Gastrocnemius medialis (tissue), 4 donors: ENCODE data around the gene PHC3. TPM values are rescaled to one million over a fixed set of nuclear protein-coding genes. Genes with fewer than 3 reads are reported as not detected.

Experiments
- ATAC-seq, 2 donors: fragments of 150-250 bp; one replicate each; pipeline ENCODE4 v1.9.1; 2016
- DNase-seq, 2 donors: peaks; one replicate each; pipeline ENCODE4 v3.0.0-alpha.2; 2019
- H3K27ac ChIP-seq, 4 donors: fragments of 200-600 bp; sonication (generic); 1 replicate in 1 of 4; 2 replicates in 3 of 4; pipeline ENCODE4 v1.5.1; 2016 to 2018; ENCODE audit warnings: mild to moderate bottlenecking in 2 of 4, moderate library complexity in 1 of 4
- H3K27me3 ChIP-seq, 3 donors: fragments of 200-600 bp; sonication (generic) in 2 of 3; 1 replicate in 1 of 3; 2 replicates in 2 of 3; pipeline versions ENCODE4 v1.5.1 to v1.6.0; 2016 to 2019; ENCODE audit warnings: mild to moderate bottlenecking in 1 of 3, moderate library complexity in 1 of 3
- H3K36me3 ChIP-seq, 2 donors: fragments of 200-600 bp; sonication (generic) in 1 of 2; one replicate each; pipeline ENCODE4 v1.5.1; 2017 to 2018
- H3K4me1 ChIP-seq, 2 donors: fragments of 200-600 bp; sonication (generic) in 1 of 2; one replicate each; pipeline ENCODE4 v1.5.1; 2016 to 2017; ENCODE audit warnings: mild to moderate bottlenecking in 2 of 2
- H3K4me3 ChIP-seq, 4 donors: fragments of 200-600 bp; sonication (generic) in 3 of 4; 1 replicate in 1 of 4; 2 replicates in 3 of 4; pipeline ENCODE4 v1.5.1; 2016 to 2019; ENCODE audit warnings: mild to moderate bottlenecking in 2 of 4
- H3K9me3 ChIP-seq, 3 donors: fragments of 200-600 bp; sonication (generic) in 2 of 3; 1 replicate in 1 of 3; 2 replicates in 2 of 3; pipeline ENCODE4 v1.5.1; 2016 to 2019
- POLR2A ChIP-seq, 2 donors: fragments of 450-650 bp; IDR thresholded peaks; one replicate each; pipeline ENCODE4 v1.6.1; 2017; ENCODE audit warnings: antibody characterized with exemption in 2 of 2, mild to moderate bottlenecking in 2 of 2, moderate library complexity in 2 of 2
- in situ Hi-C, 4 donors: fragments of 200-750 bp; cut with MboI; loops; one replicate each; pipeline versions ENCODE4 v1.15.0 to v1.8.0; 2017; ENCODE audit warnings: low sequenced_read_pairs in 4 of 4
- intact Hi-C: fragments of 100-400 bp; cut with DNase I; formaldehyde crosslinking; loops from one replicate; pipeline ENCODE4 v1.15.1; 2023; ENCODE audit warnings: low total_unique reads
- total RNA-seq, 4 donors: library from RNA; depleted of rRNA; stranded (reverse); fragments of >200 nt; gene quantifications; one replicate each; pipeline versions ENCODE4 v1.1.0 to v1.2.3, GENCODE V29; 2016
- TF ChIP-seq, protein P1 (sequence below), 5 experiments: fragments of 450-650 bp in 3 of 5; fragments of 200-600 bp in 2 of 5; sonication (generic) in 2 of 5; IDR thresholded peaks in 4 of 5; conservative IDR thresholded peaks in 1 of 5; 1 replicate in 4 of 5; 2 replicates in 1 of 5; pipeline ENCODE4 v1.5.1; 2016 to 2019; ENCODE audit warnings: antibody characterized with exemption in 5 of 5, mild to moderate bottlenecking in 3 of 5, moderate library complexity in 3 of 5

The PHC3 gene
- total RNA-seq, 4 donors from 2014 or later: 25.4 to 37.0 (median 32.4) TPM

DNA sequence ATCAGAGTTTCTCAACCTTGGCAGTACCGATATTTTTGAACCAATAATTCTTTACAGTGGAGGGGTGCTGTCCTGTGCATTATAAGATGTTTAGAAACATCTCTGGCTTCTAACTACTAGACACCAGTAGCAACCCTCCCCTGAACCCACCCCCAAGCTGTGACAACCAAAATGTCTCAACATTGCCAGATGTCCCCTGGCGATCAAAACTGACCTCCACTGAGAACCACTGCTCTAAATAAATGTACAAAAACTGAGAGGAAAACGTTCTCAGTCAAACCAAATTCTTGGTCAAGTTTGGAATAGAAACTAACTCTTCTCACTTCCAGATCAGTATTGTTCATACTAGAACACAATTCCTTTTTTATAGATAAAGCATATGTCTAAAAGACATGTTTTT, 85.2 kb downstream of the PHC3 start:
- intact Hi-C loops (no loop called here), in situ Hi-C loops (no loop called here)
- Histone ChIP-seq H3K9me3 (no peaks in the 10 kb centered on the region), H3K4me1 (no peaks in the 10 kb centered on the region), H3K36me3 (peaks cover 0 to 61% of the 10 kb centered on the region in 2 donors), H3K4me3 (no peak overlapping the region), H3K27ac (no peak overlapping the region), H3K27me3 (no peaks in the 10 kb centered on the region)
- ATAC-seq: no peak
- no peak for DNase-seq
- TF ChIP-seq, protein P1, sequence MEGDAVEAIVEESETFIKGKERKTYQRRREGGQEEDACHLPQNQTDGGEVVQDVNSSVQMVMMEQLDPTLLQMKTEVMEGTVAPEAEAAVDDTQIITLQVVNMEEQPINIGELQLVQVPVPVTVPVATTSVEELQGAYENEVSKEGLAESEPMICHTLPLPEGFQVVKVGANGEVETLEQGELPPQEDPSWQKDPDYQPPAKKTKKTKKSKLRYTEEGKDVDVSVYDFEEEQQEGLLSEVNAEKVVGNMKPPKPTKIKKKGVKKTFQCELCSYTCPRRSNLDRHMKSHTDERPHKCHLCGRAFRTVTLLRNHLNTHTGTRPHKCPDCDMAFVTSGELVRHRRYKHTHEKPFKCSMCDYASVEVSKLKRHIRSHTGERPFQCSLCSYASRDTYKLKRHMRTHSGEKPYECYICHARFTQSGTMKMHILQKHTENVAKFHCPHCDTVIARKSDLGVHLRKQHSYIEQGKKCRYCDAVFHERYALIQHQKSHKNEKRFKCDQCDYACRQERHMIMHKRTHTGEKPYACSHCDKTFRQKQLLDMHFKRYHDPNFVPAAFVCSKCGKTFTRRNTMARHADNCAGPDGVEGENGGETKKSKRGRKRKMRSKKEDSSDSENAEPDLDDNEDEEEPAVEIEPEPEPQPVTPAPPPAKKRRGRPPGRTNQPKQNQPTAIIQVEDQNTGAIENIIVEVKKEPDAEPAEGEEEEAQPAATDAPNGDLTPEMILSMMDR (IDR thresholded peaks at IDR 0.05 in 4 of 5, conservative IDR thresholded peaks at IDR 0.05 in 1 of 5): no peak
- no peak for TF ChIP-seq POLR2A (IDR thresholded peaks at IDR 0.05)

DNA sequence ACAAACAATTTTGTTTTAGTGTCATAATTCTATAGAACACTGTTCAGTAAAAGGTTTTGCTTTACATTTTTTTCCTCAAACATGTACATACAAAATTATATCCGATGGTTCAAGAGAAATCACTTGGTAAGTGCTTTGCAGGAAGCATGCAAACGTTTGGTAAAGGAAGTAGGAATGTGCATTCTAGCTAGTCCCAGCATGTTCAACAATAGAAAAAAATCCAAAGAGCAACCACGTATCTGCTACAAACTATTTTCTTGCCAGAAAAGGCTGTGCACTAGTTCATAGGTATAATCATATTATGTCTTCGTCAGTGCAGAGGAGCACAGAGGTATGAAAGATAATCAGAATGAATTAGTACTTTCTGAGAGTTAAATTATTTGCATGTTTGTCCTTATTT, 85.8 kb downstream of the PHC3 start:
- Histone ChIP-seq H3K4me1 (no peaks in the 10 kb centered on the region), H3K27me3 (no peaks in the 10 kb centered on the region), H3K36me3 (peaks cover 0 to 55% of the 10 kb centered on the region in 2 donors), H3K27ac (no peak overlapping the region), H3K4me3 (no peak overlapping the region), H3K9me3 (no peaks in the 10 kb centered on the region)
- TF ChIP-seq, protein P1 (IDR thresholded peaks at IDR 0.05 in 4 of 5, conservative IDR thresholded peaks at IDR 0.05 in 1 of 5): no peak
- TF ChIP-seq POLR2A (IDR thresholded peaks at IDR 0.05): no peak
- DNase-seq (no peak), ATAC-seq (no peak)
- in situ Hi-C loops: no loop called here
- intact Hi-C loops: no loop called here

DNA sequence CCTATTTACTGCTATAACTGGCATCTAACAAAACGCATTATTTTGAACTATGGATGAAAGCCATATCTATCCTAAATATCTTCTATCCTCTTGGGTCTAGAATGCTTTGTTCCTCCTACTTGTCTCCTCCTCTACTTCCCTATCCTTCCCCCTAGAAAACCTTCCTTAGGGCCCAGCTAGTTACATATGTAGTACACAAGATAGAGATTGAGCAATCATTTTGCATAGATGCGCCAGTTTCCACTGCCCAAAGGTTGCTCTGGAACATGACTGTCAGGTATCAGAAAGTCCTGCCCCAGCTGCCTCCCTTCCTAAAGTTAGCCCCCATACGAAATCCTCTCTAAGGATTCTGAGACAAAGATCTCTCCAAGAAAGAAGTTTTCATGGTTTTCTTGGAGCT, 88.6 kb downstream of the PHC3 start:
- intact Hi-C loops (no loop called here), in situ Hi-C loops (no loop called here)
- TF ChIP-seq, protein P1 (IDR thresholded peaks at IDR 0.05 in 4 of 5, conservative IDR thresholded peaks at IDR 0.05 in 1 of 5): no peak
- no peak for TF ChIP-seq POLR2A (IDR thresholded peaks at IDR 0.05)
- peaks cover 0 to 35% of the 10 kb centered on the region in 2 donors for H3K36me3 ChIP-seq
- no peaks in the 10 kb centered on the region for H3K9me3 ChIP-seq
- no peak overlapping the region for H3K27ac ChIP-seq
- DNase-seq (no peak), ATAC-seq (no peak)
- no peak overlapping the region for H3K4me3 ChIP-seq
- H3K4me1 ChIP-seq: no peaks in the 10 kb centered on the region
- no peaks in the 10 kb centered on the region for H3K27me3 ChIP-seq

DNA sequence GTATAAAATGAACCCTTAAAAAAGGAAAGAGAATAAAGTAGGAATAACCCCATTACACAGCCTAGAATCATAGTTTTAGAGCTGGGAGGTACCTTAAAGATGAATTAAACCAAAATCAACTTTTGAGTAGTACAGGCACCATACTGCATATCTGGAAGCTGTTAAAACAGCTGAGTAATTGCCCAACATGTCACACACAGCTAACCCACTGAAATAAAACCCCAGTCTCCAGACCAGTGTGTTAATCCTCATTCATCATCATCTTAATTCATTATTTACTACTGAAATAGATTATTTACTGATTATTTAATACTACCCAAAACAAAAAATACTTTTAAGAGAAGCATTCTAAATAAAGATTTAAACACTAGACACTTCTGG, 90.9 kb downstream of the PHC3 start:
- Histone ChIP-seq H3K4me3 (no peak overlapping the region), H3K36me3 (peaks cover 0 to 32% of the 10 kb centered on the region in 2 donors), H3K27me3 (no peaks in the 10 kb centered on the region), H3K9me3 (no peaks in the 10 kb centered on the region), H3K4me1 (no peaks in the 10 kb centered on the region), H3K27ac (no peak overlapping the region)
- ATAC-seq: no peak
- TF ChIP-seq, protein P1 (IDR thresholded peaks at IDR 0.05 in 4 of 5, conservative IDR thresholded peaks at IDR 0.05 in 1 of 5): no peak
- no peak for TF ChIP-seq POLR2A (IDR thresholded peaks at IDR 0.05)
- no peak for DNase-seq
- in situ Hi-C loops: no loop called here
- intact Hi-C loops: no loop called here
